Measurements from ENCODE around the gene RANBP17. TPM values are rescaled to one million over a fixed set of nuclear protein-coding genes. Genes with fewer than 3 reads are reported as not detected.
"Not testable (repeated sequence)": the region's sequence is repeated elsewhere in the genome, so short reads cannot be mapped to it uniquely, and the experiment has no call there.

RANBP17 gene
- total and polyA plus RNA-seq, 9 of the 15 experiments (the other 6 are each of a cell fraction or from before 2014, with no cell fraction given), result not detected

- POLR2A ChIA-PET, result no interaction called here
- H3K4me1 ChIP-seq (replicated peaks in 1 of 2; ENCODE audit: control insufficient read depth in 2 of 2, insufficient read depth in 2 of 2, low read length in 2 of 2), result no peaks in the 10 kb centered on the region
- in situ Hi-C loops (cut with MboI), result no loop called here
- DNase-seq (ENCODE audit: extremely low read depth in 1 of 4, low spot score in 3 of 4) (no peak), FAIRE-seq (no peak), ATAC-seq (no peak)
- no peak overlapping the region for H3K27ac ChIP-seq (ENCODE audit: extremely low read depth, low read depth, low read length)
- CTCF ChIA-PET (ENCODE audit: low intra/inter-chr PET ratio), result no interaction called here
- H2AFZ ChIP-seq (ENCODE audit: low read depth, low read length), result no peak overlapping the region
- no peak overlapping the region for H3K4me2 ChIP-seq (ENCODE audit: insufficient read depth, low read length)
- H3K9me3 ChIP-seq (replicated peaks; ENCODE audit: control insufficient read depth, insufficient read depth, low read depth, low read length), result no peaks in the 10 kb centered on the region
- H3K9me1 ChIP-seq (ENCODE audit: control insufficient read depth, insufficient read depth, low read length), result no peaks in the 10 kb centered on the region
- H3K79me2 ChIP-seq (ENCODE audit: control insufficient read depth, insufficient read depth, low read length), result no peaks in the 10 kb centered on the region
- WGBS (ENCODE audit: insufficient coverage, low coverage, missing lambda C conversion rate), result 3% methylated on average over 6 of the region's 7 CpGs
- no TSS peak for BruUV-seq (replicated peaks)
- intact Hi-C loops (cut with micrococcal nuclease), result no loop called here
- H4K20me1 ChIP-seq (replicated peaks; ENCODE audit: control insufficient read depth, insufficient read depth, low read length), result no peaks in the 10 kb centered on the region
- H3K9ac ChIP-seq (ENCODE audit: insufficient read depth in 1 of 2, low read depth in 2 of 2, low read length in 2 of 2), result no peak overlapping the region
- H3K36me3 ChIP-seq (ENCODE audit: control insufficient read depth, insufficient read depth, low read length), result no peaks in the 10 kb centered on the region
- TF ChIP-seq GTF2E2 (tag; IDR thresholded peaks at IDR 0.05) (no peak), ARID3A (IDR thresholded peaks at IDR 0.05; ENCODE audit: borderline replicate concordance, low read depth, low read length) (no peak), HDAC8 (tag; IDR thresholded peaks at IDR 0.05) (no peak), OTX1 (CRISPR knock-in tag; IDR thresholded peaks at IDR 0.05) (no peak), COPS2 (conservative IDR thresholded peaks at IDR 0.05) (no peak), SLC30A9 (CRISPR knock-in tag; IDR thresholded peaks at IDR 0.05) (no peak), EP300 (IDR thresholded peaks at IDR 0.05; ENCODE audit: low read length) (no peak)
- TF ChIP-seq, protein P1, sequence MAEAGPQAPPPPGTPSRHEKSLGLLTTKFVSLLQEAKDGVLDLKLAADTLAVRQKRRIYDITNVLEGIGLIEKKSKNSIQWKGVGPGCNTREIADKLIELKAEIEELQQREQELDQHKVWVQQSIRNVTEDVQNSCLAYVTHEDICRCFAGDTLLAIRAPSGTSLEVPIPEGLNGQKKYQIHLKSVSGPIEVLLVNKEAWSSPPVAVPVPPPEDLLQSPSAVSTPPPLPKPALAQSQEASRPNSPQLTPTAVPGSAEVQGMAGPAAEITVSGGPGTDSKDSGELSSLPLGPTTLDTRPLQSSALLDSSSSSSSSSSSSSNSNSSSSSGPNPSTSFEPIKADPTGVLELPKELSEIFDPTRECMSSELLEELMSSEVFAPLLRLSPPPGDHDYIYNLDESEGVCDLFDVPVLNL (CRISPR knock-in tag; IDR thresholded peaks at IDR 0.05; ENCODE audit: low read depth), result no peak
- no peaks in the 10 kb centered on the region for H3K27me3 ChIP-seq (ENCODE audit: control insufficient read depth in 2 of 2, insufficient read depth in 2 of 2, low read length in 2 of 2)
- H3K4me3 ChIP-seq, result no peak overlapping the region
These were observed 62.2 kb downstream of the RANBP17 start for GRCh38 chr5:170923910-170924620.

DNA sequence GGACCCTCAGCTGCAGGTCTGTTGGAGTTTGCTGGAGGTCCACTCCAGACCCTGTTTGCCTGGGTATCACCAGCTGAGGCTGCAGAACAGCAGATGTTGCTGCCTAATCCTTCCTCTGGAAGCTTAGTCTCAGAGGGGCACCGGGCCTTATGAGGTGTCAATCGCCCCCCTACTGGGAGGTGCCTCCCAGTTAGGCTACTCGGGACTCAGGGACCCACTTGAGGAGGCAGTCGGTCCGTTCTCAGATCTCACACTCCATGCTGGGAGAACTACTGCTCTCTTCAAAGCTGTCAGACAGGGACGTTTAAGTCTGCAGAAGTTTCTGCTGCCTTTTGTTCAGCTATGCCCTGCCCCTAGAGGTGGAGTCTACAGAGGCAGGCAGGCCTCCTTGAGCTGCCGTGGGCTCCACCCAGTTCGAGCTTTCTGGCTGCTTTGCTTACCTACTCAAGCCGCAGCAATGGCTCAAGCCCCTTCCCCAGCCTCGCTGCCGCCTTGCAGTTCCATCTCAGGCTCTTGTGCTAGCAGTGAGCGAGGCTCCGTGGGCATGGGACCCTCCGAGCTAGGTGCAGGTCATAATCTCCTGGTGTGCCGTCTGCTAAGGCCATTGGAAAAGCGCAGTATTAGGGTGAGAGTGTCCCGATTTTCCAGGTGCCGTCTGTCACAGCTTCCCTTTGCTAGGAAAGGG lies 73.9 kb downstream of the RANBP17 start:
- DNase-seq (ENCODE audit: extremely low read depth in 1 of 4, low spot score in 3 of 4); H3K27ac ChIP-seq (ENCODE audit: extremely low read depth, low read depth, low read length); CTCF ChIA-PET (ENCODE audit: low intra/inter-chr PET ratio); H3K9me1 ChIP-seq (ENCODE audit: control insufficient read depth, insufficient read depth, low read length); POLR2A ChIA-PET; FAIRE-seq; H3K9me3 ChIP-seq (replicated peaks; ENCODE audit: control insufficient read depth, insufficient read depth, low read depth, low read length); H3K4me1 ChIP-seq (replicated peaks in 1 of 2; ENCODE audit: control insufficient read depth in 2 of 2, insufficient read depth in 2 of 2, low read length in 2 of 2); H3K79me2 ChIP-seq (ENCODE audit: control insufficient read depth, insufficient read depth, low read length); H3K36me3 ChIP-seq (ENCODE audit: control insufficient read depth, insufficient read depth, low read length); BruUV-seq (replicated peaks); intact Hi-C loops (cut with micrococcal nuclease); in situ Hi-C loops (cut with MboI); H4K20me1 ChIP-seq (replicated peaks; ENCODE audit: control insufficient read depth, insufficient read depth, low read length); H3K27me3 ChIP-seq (ENCODE audit: control insufficient read depth in 2 of 2, insufficient read depth in 2 of 2, low read length in 2 of 2); H3K9ac ChIP-seq (ENCODE audit: insufficient read depth in 1 of 2, low read depth in 2 of 2, low read length in 2 of 2); H3K4me3 ChIP-seq; H2AFZ ChIP-seq (ENCODE audit: low read depth, low read length); ATAC-seq; H3K4me2 ChIP-seq (ENCODE audit: insufficient read depth, low read length): not testable (repeated sequence)
- 3% methylated on average over 17 of the region's 18 CpGs for WGBS (ENCODE audit: insufficient coverage, low coverage, missing lambda C conversion rate)

Data from K562 (cell line).